ENCODE measurements around the gene ZNF787. TPM values are rescaled to one million over a fixed set of nuclear protein-coding genes. Genes with fewer than 3 reads are reported as not detected.
A peak's percentile ranks its signal among the peaks of the same experiment; 100 is the strongest.

The ZNF787 gene
- total and polyA plus RNA-seq, 2 donors (not counting 1 experiment from before 2014, with no cell fraction given) = 2.6 to 28.7 TPM

GRCh38 chr19:56163097-56163496, 42.0 kb upstream of the ZNF787 start:
- no peaks in the 10 kb centered on the region for H3K79me2 ChIP-seq (ENCODE audit: control insufficient read depth, insufficient read depth, low read length)
- no peak overlapping the region for H3K27ac ChIP-seq (ENCODE audit: insufficient read depth, low read length)
- no peaks in the 10 kb centered on the region for H4K20me1 ChIP-seq (ENCODE audit: control insufficient read depth, extremely low read depth, insufficient read depth, low read length)
- no peak overlapping the region for H3K4me2 ChIP-seq (ENCODE audit: extremely low read depth, insufficient read depth, low read length)
- no peaks in the 10 kb centered on the region for H3K9me3 ChIP-seq (ENCODE audit: control insufficient read depth, insufficient read depth, low read depth, low read length)
- H3K4me3 ChIP-seq (replicated peaks in 1 of 4; ENCODE audit: control extremely low read depth in 1 of 4, insufficient read depth in 1 of 4, low read depth in 3 of 4, low read length in 4 of 4) = no peak overlapping the region
- no peaks in the 10 kb centered on the region for H3K27me3 ChIP-seq (ENCODE audit: control insufficient read depth, insufficient read depth, low read length)
- no peak overlapping the region for H3K9ac ChIP-seq (ENCODE audit: insufficient read depth, low read length)
- no peak overlapping the region for H2AFZ ChIP-seq (ENCODE audit: low read length)
- no peak for TF ChIP-seq EZH2 (IDR thresholded peaks at IDR 0.05; ENCODE audit: low read length, missing control alignments)
- TF ChIP-seq CTCF (conservative IDR thresholded peaks at IDR 0.05 in 1 of 2, IDR thresholded peaks at IDR 0.05 in 1 of 2; ENCODE audit: low read depth in 1 of 2, low read length in 2 of 2) = no peak
- no peak for DNase-seq (ENCODE audit: low read depth in 2 of 2)
- H3K4me1 ChIP-seq (ENCODE audit: control insufficient read depth, extremely low read depth, insufficient read depth, low read length) = no peaks in the 10 kb centered on the region
- peaks cover 7% of the 10 kb centered on the region for H3K36me3 ChIP-seq (ENCODE audit: control insufficient read depth, insufficient read depth, low read length)

GRCh38 chr19:56162258-56162657, 41.2 kb upstream of the ZNF787 start:
- no peak overlapping the region for H3K4me2 ChIP-seq (ENCODE audit: extremely low read depth, insufficient read depth, low read length)
- H3K79me2 ChIP-seq (ENCODE audit: control insufficient read depth, insufficient read depth, low read length) = no peaks in the 10 kb centered on the region
- DNase-seq (ENCODE audit: low read depth in 2 of 2) = peak in 1 of 2 donors; percentile 26
- H3K9ac ChIP-seq (ENCODE audit: insufficient read depth, low read length) = no peak overlapping the region
- no peaks in the 10 kb centered on the region for H4K20me1 ChIP-seq (ENCODE audit: control insufficient read depth, extremely low read depth, insufficient read depth, low read length)
- H3K27ac ChIP-seq (ENCODE audit: insufficient read depth, low read length) = no peak overlapping the region
- H3K27me3 ChIP-seq (ENCODE audit: control insufficient read depth, insufficient read depth, low read length) = no peaks in the 10 kb centered on the region
- TF ChIP-seq EZH2 (IDR thresholded peaks at IDR 0.05; ENCODE audit: low read length, missing control alignments) (no peak), CTCF (conservative IDR thresholded peaks at IDR 0.05 in 1 of 2, IDR thresholded peaks at IDR 0.05 in 1 of 2; ENCODE audit: low read depth in 1 of 2, low read length in 2 of 2) (no peak)
- no peaks in the 10 kb centered on the region for H3K4me1 ChIP-seq (ENCODE audit: control insufficient read depth, extremely low read depth, insufficient read depth, low read length)
- no peak overlapping the region for H3K4me3 ChIP-seq (replicated peaks in 1 of 4; ENCODE audit: control extremely low read depth in 1 of 4, insufficient read depth in 1 of 4, low read depth in 3 of 4, low read length in 4 of 4)
- H3K9me3 ChIP-seq (ENCODE audit: control insufficient read depth, insufficient read depth, low read depth, low read length) = no peaks in the 10 kb centered on the region
- H3K36me3 ChIP-seq (ENCODE audit: control insufficient read depth, insufficient read depth, low read length) = peaks cover 7% of the 10 kb centered on the region
- no peak overlapping the region for H2AFZ ChIP-seq (ENCODE audit: low read length)

DNA sequence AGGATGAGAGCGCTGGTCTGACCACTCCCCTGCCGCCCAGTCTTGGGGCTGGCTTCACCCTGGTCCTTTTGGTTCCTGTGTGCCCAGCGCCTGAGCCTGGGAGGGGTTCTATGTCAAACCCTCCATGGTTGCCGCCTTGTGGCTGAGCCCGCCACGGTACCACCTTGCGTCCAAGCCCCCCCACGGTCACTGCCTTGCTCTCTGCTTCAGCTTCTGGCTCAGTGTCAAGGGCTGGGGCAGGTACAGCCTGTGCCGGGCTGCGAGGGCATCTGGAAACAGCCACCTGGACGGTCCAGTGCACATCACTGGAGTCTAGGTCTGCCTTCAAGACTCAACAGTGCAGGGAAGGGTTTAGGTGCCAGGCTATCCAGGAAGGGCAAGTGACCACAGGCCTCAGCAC, 40.4 kb upstream of the ZNF787 start:
- no peaks in the 10 kb centered on the region for H3K79me2 ChIP-seq (ENCODE audit: control insufficient read depth, insufficient read depth, low read length)
- no peaks in the 10 kb centered on the region for H3K27me3 ChIP-seq (ENCODE audit: control insufficient read depth, insufficient read depth, low read length)
- H3K9me3 ChIP-seq (ENCODE audit: control insufficient read depth, insufficient read depth, low read depth, low read length) = no peaks in the 10 kb centered on the region
- no peaks in the 10 kb centered on the region for H3K4me1 ChIP-seq (ENCODE audit: control insufficient read depth, extremely low read depth, insufficient read depth, low read length)
- H3K27ac ChIP-seq (ENCODE audit: insufficient read depth, low read length) = no peak overlapping the region
- no peak overlapping the region for H3K4me3 ChIP-seq (replicated peaks in 1 of 4; ENCODE audit: control extremely low read depth in 1 of 4, insufficient read depth in 1 of 4, low read depth in 3 of 4, low read length in 4 of 4)
- no peak overlapping the region for H2AFZ ChIP-seq (ENCODE audit: low read length)
- TF ChIP-seq CTCF (conservative IDR thresholded peaks at IDR 0.05 in 1 of 2, IDR thresholded peaks at IDR 0.05 in 1 of 2; ENCODE audit: low read depth in 1 of 2, low read length in 2 of 2) (no peak), EZH2 (IDR thresholded peaks at IDR 0.05; ENCODE audit: low read length, missing control alignments) (no peak)
- H3K9ac ChIP-seq (ENCODE audit: insufficient read depth, low read length) = no peak overlapping the region
- H3K36me3 ChIP-seq (ENCODE audit: control insufficient read depth, insufficient read depth, low read length) = peaks cover 7% of the 10 kb centered on the region
- H4K20me1 ChIP-seq (ENCODE audit: control insufficient read depth, extremely low read depth, insufficient read depth, low read length) = no peaks in the 10 kb centered on the region
- no peak overlapping the region for H3K4me2 ChIP-seq (ENCODE audit: extremely low read depth, insufficient read depth, low read length)
- DNase-seq (ENCODE audit: low read depth in 2 of 2) = no peak

All from fibroblast of lung (primary cell).